ENCODE data around the gene TDRD12. TPM values are rescaled to one million over a fixed set of nuclear protein-coding genes. Genes with fewer than 3 reads are reported as not detected.

Gene TDRD12
- total RNA-seq, 1 donor from 2014 or later, result 0.74 TPM

GRCh38 chr19:32858155-32858554 lies 138.6 kb downstream of the TDRD12 start:
- H3K4me3 ChIP-seq, result no peak overlapping the region
- intact Hi-C loops (cut with DNase I), result no loop called here
- DNase-seq (ENCODE audit: extremely low spot score in 2 of 2), result no peak

GRCh38 chr19:32858559-32858958 lies 139.0 kb downstream of the TDRD12 start:
- Histone ChIP-seq H3K9me3 (no peaks in the 10 kb centered on the region), H3K4me1 (no peaks in the 10 kb centered on the region), H3K4me3 (no peak overlapping the region), H3K36me3 (no peaks in the 10 kb centered on the region), H3K27me3 (no peaks in the 10 kb centered on the region), H3K27ac (no peak overlapping the region)
- intact Hi-C loops (cut with DNase I), result no loop called here
- TF ChIP-seq CTCF (IDR thresholded peaks at IDR 0.05) (no peak), POLR2AphosphoS5 (IDR thresholded peaks at IDR 0.05; ENCODE audit: insufficient read depth in 1 of 2, low read depth in 1 of 2) (no peak), POLR2A (IDR thresholded peaks at IDR 0.05) (no peak)
- DNase-seq (ENCODE audit: extremely low spot score in 2 of 2), result no peak

More at GRCh38 chr19:32858155-32858554, 138.6 kb downstream of the TDRD12 start:
- no peak overlapping the region for H3K27ac ChIP-seq
- no peaks in the 10 kb centered on the region for H3K36me3 ChIP-seq
- no peaks in the 10 kb centered on the region for H3K9me3 ChIP-seq
- TF ChIP-seq CTCF (IDR thresholded peaks at IDR 0.05), result no peak
- TF ChIP-seq POLR2AphosphoS5 (IDR thresholded peaks at IDR 0.05; ENCODE audit: insufficient read depth in 1 of 2, low read depth in 1 of 2), result no peak
- TF ChIP-seq POLR2A (IDR thresholded peaks at IDR 0.05), result no peak
- H3K27me3 ChIP-seq, result no peaks in the 10 kb centered on the region
- no peaks in the 10 kb centered on the region for H3K4me1 ChIP-seq

GRCh38 chr19:32859591-32859990 lies 140.0 kb downstream of the TDRD12 start:
- Histone ChIP-seq H3K9me3 (no peaks in the 10 kb centered on the region), H3K27me3 (no peaks in the 10 kb centered on the region), H3K36me3 (no peaks in the 10 kb centered on the region), H3K4me3 (no peak overlapping the region), H3K4me1 (no peaks in the 10 kb centered on the region), H3K27ac (no peak overlapping the region)
- DNase-seq (ENCODE audit: extremely low spot score in 2 of 2), result no peak
- TF ChIP-seq POLR2AphosphoS5 (IDR thresholded peaks at IDR 0.05; ENCODE audit: insufficient read depth in 1 of 2, low read depth in 1 of 2) (no peak), POLR2A (IDR thresholded peaks at IDR 0.05) (no peak), CTCF (IDR thresholded peaks at IDR 0.05) (no peak)
- intact Hi-C loops (cut with DNase I), result no loop called here

- DNase-seq (ENCODE audit: extremely low spot score in 2 of 2), result no peak
- intact Hi-C loops (cut with DNase I), result no loop called here
- no peak for TF ChIP-seq POLR2AphosphoS5 (IDR thresholded peaks at IDR 0.05; ENCODE audit: insufficient read depth in 1 of 2, low read depth in 1 of 2)
- no peak for TF ChIP-seq POLR2A (IDR thresholded peaks at IDR 0.05)
- no peak for TF ChIP-seq CTCF (IDR thresholded peaks at IDR 0.05)
Observed at GRCh38 chr19:32861596-32861995, 142.0 kb downstream of the TDRD12 start.

GRCh38 chr19:32862173-32862572 lies 142.6 kb downstream of the TDRD12 start:
- Histone ChIP-seq H3K27ac (no peak overlapping the region), H3K9me3 (no peaks in the 10 kb centered on the region), H3K36me3 (no peaks in the 10 kb centered on the region), H3K27me3 (no peaks in the 10 kb centered on the region), H3K4me1 (no peaks in the 10 kb centered on the region), H3K4me3 (no peak overlapping the region)
- DNase-seq (ENCODE audit: extremely low spot score in 2 of 2), result no peak
- TF ChIP-seq POLR2AphosphoS5 (IDR thresholded peaks at IDR 0.05; ENCODE audit: insufficient read depth in 1 of 2, low read depth in 1 of 2) (no peak), POLR2A (IDR thresholded peaks at IDR 0.05) (no peak), CTCF (IDR thresholded peaks at IDR 0.05) (no peak)
- intact Hi-C loops (cut with DNase I), result no loop called here

More at GRCh38 chr19:32861596-32861995, 142.0 kb downstream of the TDRD12 start:
- H3K36me3 ChIP-seq, result no peaks in the 10 kb centered on the region
- no peaks in the 10 kb centered on the region for H3K4me1 ChIP-seq
- H3K9me3 ChIP-seq, result no peaks in the 10 kb centered on the region
- no peak overlapping the region for H3K27ac ChIP-seq
- no peaks in the 10 kb centered on the region for H3K27me3 ChIP-seq
- H3K4me3 ChIP-seq, result no peak overlapping the region
